MCF 10A (cell line): ENCODE data around the gene ZBP1. TPM values are rescaled to one million over a fixed set of nuclear protein-coding genes. Genes with fewer than 3 reads are reported as not detected.

Experiments used
- BruUV-seq: library from RNA; stranded (reverse); fragments of 400-500 nt; replicated peaks from 2 replicates; lab custom pipeline; 2021; lab: Mats Ljungman, UMichigan
- CTCF ChIA-PET: fragments of 300-600 bp; sonication (Branson Sonifier 250); formaldehyde crosslinking; extraction: SDS; loops from one replicate; lab custom pipeline; 2021; ENCODE audit warnings: antibody characterized with exemption, inconsistent platforms; lab: Yijun Ruan, JAX
- POLR2A ChIA-PET: fragments of 300-600, 350-650 bp; sonication (Branson Sonifier 250); formaldehyde crosslinking; extraction: SDS; loops from one replicate; lab custom pipeline; 2020; ENCODE audit warnings: antibody characterized with exemption, inconsistent platforms; lab: Yijun Ruan, JAX
- DNase-seq: peaks from one replicate; pipeline ENCODE4 v3.0.0-alpha.2; 2018; ENCODE audit not compliant: unreplicated experiment
- H3K27ac Mint-ChIP-seq: one replicate; pipeline ENCODE4 v1.8.0; 2022; ENCODE audit warnings: mild to moderate bottlenecking, low read depth, mixed read lengths; ENCODE audit not compliant: unreplicated experiment
- H3K27me3 Mint-ChIP-seq: one replicate; pipeline ENCODE4 v1.8.0; 2022; ENCODE audit warnings: mixed read lengths; ENCODE audit not compliant: insufficient read depth, unreplicated experiment
- H3K36me3 Mint-ChIP-seq: one replicate; pipeline ENCODE4 v1.8.0; 2022; ENCODE audit warnings: mild to moderate bottlenecking, moderate library complexity, mixed read lengths; ENCODE audit not compliant: insufficient read depth, unreplicated experiment
- H3K4me1 Mint-ChIP-seq: one replicate; pipeline ENCODE4 v1.8.0; 2022; ENCODE audit warnings: mixed read lengths; ENCODE audit not compliant: insufficient read depth, unreplicated experiment
- H3K4me3 Mint-ChIP-seq: one replicate; pipeline ENCODE4 v1.8.0; 2022; ENCODE audit warnings: mild to moderate bottlenecking, moderate library complexity, mixed read lengths; ENCODE audit not compliant: unreplicated experiment
- H3K9me3 Mint-ChIP-seq: one replicate; pipeline ENCODE4 v1.8.0; 2022; ENCODE audit warnings: mixed read lengths; ENCODE audit not compliant: unreplicated experiment
- CTCF ChIP-seq: fragments of 200-600 bp; IDR thresholded peaks from one replicate; pipeline ENCODE4 v1.8.0; 2022; ENCODE audit warnings: antibody characterized with exemption, mild to moderate bottlenecking; ENCODE audit not compliant: unreplicated experiment
- intact Hi-C: fragments of 100-400 bp; cut with micrococcal nuclease; formaldehyde crosslinking; loops from 2 replicates; pipeline ENCODE4 v1.14.1; 2022
- total RNA-seq: library from RNA; stranded (reverse); gene quantifications from 2 replicates; pipeline ENCODE4 v1.2.3, GENCODE V29; 2022

The ZBP1 gene
- total RNA-seq, 1 experiment from 2014 or later: not detected

GRCh38 chr20:57615445-57615811 lies 4.8 kb downstream of the ZBP1 start:
- no peak for TF ChIP-seq CTCF
- Mint-ChIP-seq H3K27me3 (peaks cover 18% of the 10 kb centered on the region), H3K27ac (no peak overlapping the region), H3K36me3 (no peaks in the 10 kb centered on the region), H3K4me1 (no peaks in the 10 kb centered on the region), H3K4me3 (no peak overlapping the region), H3K9me3 (no peaks in the 10 kb centered on the region)
- intact Hi-C loops: no loop called here
- BruUV-seq: no TSS peak
- ChIA-PET POLR2A (no interaction called here), CTCF (interaction anchor here (1.2 to 1.8 kb wide), 2 partner anchors 39 to 594 kb away, joined by 5 to 7 read pairs; no protein-coding TSS in a partner anchor)
- no peak for DNase-seq

- TF ChIP-seq CTCF: no peak
- H3K27me3 Mint-ChIP-seq: peaks cover 25% of the 10 kb centered on the region
- no peak for DNase-seq
- no peak overlapping the region for H3K4me3 Mint-ChIP-seq
- intact Hi-C loops: no loop called here
- no peaks in the 10 kb centered on the region for H3K36me3 Mint-ChIP-seq
- POLR2A ChIA-PET: no interaction called here
- H3K4me1 Mint-ChIP-seq: no peaks in the 10 kb centered on the region
- H3K9me3 Mint-ChIP-seq: no peaks in the 10 kb centered on the region
- H3K27ac Mint-ChIP-seq: no peak overlapping the region
- no TSS peak for BruUV-seq
- CTCF ChIA-PET: interaction anchor here (0.5 to 2.2 kb wide), 7 partner anchors 7 to 623 kb away, joined by 3 to 8 read pairs (median 4); no protein-coding TSS in a partner anchor
Measured at GRCh38 chr20:57614490-57615444, 5.5 kb downstream of the ZBP1 start.

- POLR2A ChIA-PET: no interaction called here
- intact Hi-C loops: no loop called here
Measured at GRCh38 chr20:57613481-57613921, 6.7 kb downstream of the ZBP1 start.

More at GRCh38 chr20:57613481-57613921, 6.7 kb downstream of the ZBP1 start:
- Mint-ChIP-seq H3K4me1 (no peaks in the 10 kb centered on the region), H3K9me3 (no peaks in the 10 kb centered on the region), H3K27ac (no peak overlapping the region), H3K27me3 (peaks cover 37% of the 10 kb centered on the region), H3K4me3 (no peak overlapping the region), H3K36me3 (no peaks in the 10 kb centered on the region)
- CTCF ChIA-PET: interaction anchor here (0.5 to 2.2 kb wide), 6 partner anchors 9 to 624 kb away, joined by 3 to 8 read pairs (median 4); no protein-coding TSS in a partner anchor
- BruUV-seq: no TSS peak
- TF ChIP-seq CTCF: no peak
- no peak for DNase-seq
